ENCODE results near the gene PDE6B. TPM values are rescaled to one million over a fixed set of nuclear protein-coding genes. Genes with fewer than 3 reads are reported as not detected.

Gene PDE6B
- total RNA-seq, 1 experiment from 2014 or later = not detected

DNA sequence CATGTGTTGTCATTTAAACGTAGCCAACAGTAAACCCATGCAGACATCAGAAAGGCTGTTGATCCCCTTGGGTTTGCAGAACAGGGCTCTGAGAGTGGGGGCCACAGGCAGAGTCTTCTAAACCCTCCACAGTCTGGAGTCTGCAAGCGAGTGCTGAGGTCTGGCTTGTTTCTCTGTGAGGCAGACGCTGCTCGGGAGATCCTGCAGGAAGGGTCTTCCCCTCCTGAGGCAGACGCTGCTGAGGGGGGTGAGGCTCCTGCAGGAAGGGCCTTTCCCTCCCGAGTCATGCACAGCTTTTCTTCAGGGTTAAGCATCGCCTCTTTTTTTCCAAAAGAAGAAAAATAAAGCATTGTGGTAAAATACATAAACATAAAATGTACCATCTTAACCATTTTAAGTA is 17.1 kb upstream of the PDE6B start:
- no peaks in the 10 kb centered on the region for H3K79me2 ChIP-seq (ENCODE audit: low read length)
- no peak overlapping the region for H3K27ac ChIP-seq (ENCODE audit: low read length)
- TF ChIP-seq, protein P1, sequence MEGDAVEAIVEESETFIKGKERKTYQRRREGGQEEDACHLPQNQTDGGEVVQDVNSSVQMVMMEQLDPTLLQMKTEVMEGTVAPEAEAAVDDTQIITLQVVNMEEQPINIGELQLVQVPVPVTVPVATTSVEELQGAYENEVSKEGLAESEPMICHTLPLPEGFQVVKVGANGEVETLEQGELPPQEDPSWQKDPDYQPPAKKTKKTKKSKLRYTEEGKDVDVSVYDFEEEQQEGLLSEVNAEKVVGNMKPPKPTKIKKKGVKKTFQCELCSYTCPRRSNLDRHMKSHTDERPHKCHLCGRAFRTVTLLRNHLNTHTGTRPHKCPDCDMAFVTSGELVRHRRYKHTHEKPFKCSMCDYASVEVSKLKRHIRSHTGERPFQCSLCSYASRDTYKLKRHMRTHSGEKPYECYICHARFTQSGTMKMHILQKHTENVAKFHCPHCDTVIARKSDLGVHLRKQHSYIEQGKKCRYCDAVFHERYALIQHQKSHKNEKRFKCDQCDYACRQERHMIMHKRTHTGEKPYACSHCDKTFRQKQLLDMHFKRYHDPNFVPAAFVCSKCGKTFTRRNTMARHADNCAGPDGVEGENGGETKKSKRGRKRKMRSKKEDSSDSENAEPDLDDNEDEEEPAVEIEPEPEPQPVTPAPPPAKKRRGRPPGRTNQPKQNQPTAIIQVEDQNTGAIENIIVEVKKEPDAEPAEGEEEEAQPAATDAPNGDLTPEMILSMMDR (conservative IDR thresholded peaks at IDR 0.05; ENCODE audit: low read depth, low read length) = no peak
- TF ChIP-seq EZH2 (IDR thresholded peaks at IDR 0.05; ENCODE audit: low read length, unreplicated experiment) (no peak), EZH2phosphoT487 (IDR thresholded peaks at IDR 0.05; ENCODE audit: borderline replicate concordance, low read length) (no peak)
- intact Hi-C loops (cut with micrococcal nuclease) = no loop called here
- H3K4me2 ChIP-seq (ENCODE audit: low read length) = no peak overlapping the region
- no peak overlapping the region for H3K9ac ChIP-seq (ENCODE audit: low read length)
- ChIA-PET CTCF (no interaction called here), POLR2A (ENCODE audit: unreplicated experiment) (no interaction called here)
- no peaks in the 10 kb centered on the region for H3K36me3 ChIP-seq (ENCODE audit: low read depth, low read length)
- no peak for ATAC-seq
- no peaks in the 10 kb centered on the region for H3K9me2 ChIP-seq (replicated peaks; ENCODE audit: low read length)
- no peaks in the 10 kb centered on the region for H3K27me3 ChIP-seq (ENCODE audit: low read length)
- H2AFZ ChIP-seq (ENCODE audit: low read length) = no peak overlapping the region
- no peak for DNase-seq
- no peaks in the 10 kb centered on the region for H4K20me1 ChIP-seq (ENCODE audit: low read length)
- no peaks in the 10 kb centered on the region for H3F3A ChIP-seq (ENCODE audit: low read length, unreplicated experiment)
- no peaks in the 10 kb centered on the region for H3K9me3 ChIP-seq (ENCODE audit: low read length)
- peaks cover 15% of the 10 kb centered on the region for H3K4me1 ChIP-seq (ENCODE audit: insufficient read depth, low read length)
- BruUV-seq (replicated peaks) = no TSS peak
- H3K4me3 ChIP-seq (ENCODE audit: low read length) = no peak overlapping the region

- no peaks in the 10 kb centered on the region for H3K9me3 ChIP-seq (ENCODE audit: low read length)
- no peak overlapping the region for H3K9ac ChIP-seq (ENCODE audit: low read length)
- no peaks in the 10 kb centered on the region for H4K20me1 ChIP-seq (ENCODE audit: low read length)
- no peak overlapping the region for H3K27ac ChIP-seq (ENCODE audit: low read length)
- ChIA-PET CTCF (no interaction called here), POLR2A (ENCODE audit: unreplicated experiment) (no interaction called here)
- H3K79me2 ChIP-seq (ENCODE audit: low read length) = no peaks in the 10 kb centered on the region
- no TSS peak for BruUV-seq (replicated peaks)
- no peaks in the 10 kb centered on the region for H3F3A ChIP-seq (ENCODE audit: low read length, unreplicated experiment)
- DNase-seq (no peak), ATAC-seq (no peak)
- intact Hi-C loops (cut with micrococcal nuclease) = no loop called here
- no peaks in the 10 kb centered on the region for H3K36me3 ChIP-seq (ENCODE audit: low read depth, low read length)
- no peaks in the 10 kb centered on the region for H3K27me3 ChIP-seq (ENCODE audit: low read length)
- H3K4me2 ChIP-seq (ENCODE audit: low read length) = no peak overlapping the region
- H3K9me2 ChIP-seq (replicated peaks; ENCODE audit: low read length) = no peaks in the 10 kb centered on the region
- no peak overlapping the region for H2AFZ ChIP-seq (ENCODE audit: low read length)
- no peak for TF ChIP-seq EZH2phosphoT487 (IDR thresholded peaks at IDR 0.05; ENCODE audit: borderline replicate concordance, low read length)
- TF ChIP-seq EZH2 (IDR thresholded peaks at IDR 0.05; ENCODE audit: low read length, unreplicated experiment) = no peak
- TF ChIP-seq, protein P1 (conservative IDR thresholded peaks at IDR 0.05; ENCODE audit: low read depth, low read length) = no peak
- H3K4me1 ChIP-seq (ENCODE audit: insufficient read depth, low read length) = peaks cover 15% of the 10 kb centered on the region
- H3K4me3 ChIP-seq (ENCODE audit: low read length) = no peak overlapping the region
Measured at GRCh38 chr4:609400-610050, 15.8 kb upstream of the PDE6B start.

Data from PC-3 (cell line).